ENCODE results near the gene HDAC8.

GRCh38 chrX:72373136-72373535 is 199.5 kb downstream of the HDAC8 start:
- no peak for TF ChIP-seq CTCF (conservative IDR thresholded peaks at IDR 0.05)
- no peak for TF ChIP-seq ZFX (IDR thresholded peaks at IDR 0.05)

Data from C4-2B (cell line).